ENCODE measurements around the gene GPR137B.

GPR137B gene

DNA sequence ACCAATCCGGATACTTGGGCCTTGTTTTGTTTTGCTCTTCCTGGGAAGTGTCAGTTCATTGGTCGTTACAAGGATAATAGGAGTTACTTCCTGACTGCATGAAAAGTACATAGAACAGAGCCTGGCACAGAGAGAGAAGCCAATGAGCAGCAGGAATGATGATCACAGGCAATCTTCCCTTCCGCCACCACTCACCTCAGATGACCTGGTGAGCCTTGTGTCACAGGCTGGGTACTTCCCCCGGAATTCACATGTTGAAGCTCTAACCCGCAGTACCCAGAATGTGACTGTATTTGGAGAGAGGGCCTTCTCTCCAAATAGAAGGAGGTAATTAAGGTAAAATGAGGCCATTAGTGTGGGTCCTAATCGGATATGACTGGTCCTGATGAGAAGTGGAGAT lies 18.8 kb upstream of the GPR137B start:
- Histone ChIP-seq H2AFZ (ENCODE audit: low read depth, low read length, severe bottlenecking) (no peak overlapping the region), H3K9me2 (replicated peaks; ENCODE audit: insufficient read depth, low read length) (no peaks in the 10 kb centered on the region), H4K20me1 (ENCODE audit: low read depth, low read length) (no peaks in the 10 kb centered on the region), H3K9ac (ENCODE audit: low read length) (no peak overlapping the region), H3K27me3 (ENCODE audit: low read length) (no peaks in the 10 kb centered on the region), H3F3A (ENCODE audit: insufficient read depth) (no peaks in the 10 kb centered on the region), H3K36me3 (ENCODE audit: low read length) (no peaks in the 10 kb centered on the region), H3K27ac (ENCODE audit: low read depth, low read length) (no peak overlapping the region), H3K79me2 (ENCODE audit: insufficient read depth, low read length) (no peaks in the 10 kb centered on the region), H3K4me3 (ENCODE audit: insufficient read depth, low read length, poor library complexity, severe bottlenecking) (no peak overlapping the region), H3K4me2 (ENCODE audit: low read depth, low read length, poor library complexity, severe bottlenecking) (no peak overlapping the region), H3K9me3 (ENCODE audit: insufficient read depth, low read length) (no peaks in the 10 kb centered on the region)
- no peak for TF ChIP-seq EZH2phosphoT487 (conservative IDR thresholded peaks at IDR 0.05; ENCODE audit: low read length)
- TF ChIP-seq, protein P1, sequence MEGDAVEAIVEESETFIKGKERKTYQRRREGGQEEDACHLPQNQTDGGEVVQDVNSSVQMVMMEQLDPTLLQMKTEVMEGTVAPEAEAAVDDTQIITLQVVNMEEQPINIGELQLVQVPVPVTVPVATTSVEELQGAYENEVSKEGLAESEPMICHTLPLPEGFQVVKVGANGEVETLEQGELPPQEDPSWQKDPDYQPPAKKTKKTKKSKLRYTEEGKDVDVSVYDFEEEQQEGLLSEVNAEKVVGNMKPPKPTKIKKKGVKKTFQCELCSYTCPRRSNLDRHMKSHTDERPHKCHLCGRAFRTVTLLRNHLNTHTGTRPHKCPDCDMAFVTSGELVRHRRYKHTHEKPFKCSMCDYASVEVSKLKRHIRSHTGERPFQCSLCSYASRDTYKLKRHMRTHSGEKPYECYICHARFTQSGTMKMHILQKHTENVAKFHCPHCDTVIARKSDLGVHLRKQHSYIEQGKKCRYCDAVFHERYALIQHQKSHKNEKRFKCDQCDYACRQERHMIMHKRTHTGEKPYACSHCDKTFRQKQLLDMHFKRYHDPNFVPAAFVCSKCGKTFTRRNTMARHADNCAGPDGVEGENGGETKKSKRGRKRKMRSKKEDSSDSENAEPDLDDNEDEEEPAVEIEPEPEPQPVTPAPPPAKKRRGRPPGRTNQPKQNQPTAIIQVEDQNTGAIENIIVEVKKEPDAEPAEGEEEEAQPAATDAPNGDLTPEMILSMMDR (IDR thresholded peaks at IDR 0.05; ENCODE audit: insufficient read depth, low read length, poor library complexity, severe bottlenecking): no peak

DNA sequence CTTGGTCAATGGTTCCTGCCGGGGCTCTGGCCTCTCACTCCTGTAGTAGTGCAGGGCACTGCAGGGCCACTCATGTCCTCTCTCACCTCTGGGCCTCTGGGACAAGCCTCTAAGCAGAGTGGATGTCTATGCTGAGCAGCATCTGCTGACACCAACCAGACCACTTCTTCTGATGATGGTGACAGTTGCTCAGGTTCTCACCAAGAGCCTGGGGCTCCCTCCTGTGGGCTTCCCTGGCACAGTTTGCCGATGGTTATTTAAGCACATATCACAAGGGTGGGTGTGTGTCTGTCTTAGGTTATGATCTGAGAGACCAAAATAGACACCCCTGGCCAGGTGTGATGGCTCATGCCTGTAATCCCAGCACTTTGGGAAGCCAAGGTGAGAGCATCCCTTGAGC lies 17.4 kb upstream of the GPR137B start:
- H3K27me3 ChIP-seq (ENCODE audit: low read length): no peaks in the 10 kb centered on the region
- no peaks in the 10 kb centered on the region for H3F3A ChIP-seq (ENCODE audit: insufficient read depth)
- H3K9ac ChIP-seq (ENCODE audit: low read length): no peak overlapping the region
- no peaks in the 10 kb centered on the region for H3K9me2 ChIP-seq (replicated peaks; ENCODE audit: insufficient read depth, low read length)
- H3K79me2 ChIP-seq (ENCODE audit: insufficient read depth, low read length): no peaks in the 10 kb centered on the region
- H3K4me2 ChIP-seq (ENCODE audit: low read depth, low read length, poor library complexity, severe bottlenecking): no peak overlapping the region
- H3K27ac ChIP-seq (ENCODE audit: low read depth, low read length): no peak overlapping the region
- no peaks in the 10 kb centered on the region for H4K20me1 ChIP-seq (ENCODE audit: low read depth, low read length)
- no peaks in the 10 kb centered on the region for H3K36me3 ChIP-seq (ENCODE audit: low read length)
- TF ChIP-seq, protein P1 (IDR thresholded peaks at IDR 0.05; ENCODE audit: insufficient read depth, low read length, poor library complexity, severe bottlenecking): no peak
- no peak for TF ChIP-seq EZH2phosphoT487 (conservative IDR thresholded peaks at IDR 0.05; ENCODE audit: low read length)
- H2AFZ ChIP-seq (ENCODE audit: low read depth, low read length, severe bottlenecking): no peak overlapping the region
- no peak overlapping the region for H3K4me3 ChIP-seq (ENCODE audit: insufficient read depth, low read length, poor library complexity, severe bottlenecking)
- no peaks in the 10 kb centered on the region for H3K9me3 ChIP-seq (ENCODE audit: insufficient read depth, low read length)

DNA sequence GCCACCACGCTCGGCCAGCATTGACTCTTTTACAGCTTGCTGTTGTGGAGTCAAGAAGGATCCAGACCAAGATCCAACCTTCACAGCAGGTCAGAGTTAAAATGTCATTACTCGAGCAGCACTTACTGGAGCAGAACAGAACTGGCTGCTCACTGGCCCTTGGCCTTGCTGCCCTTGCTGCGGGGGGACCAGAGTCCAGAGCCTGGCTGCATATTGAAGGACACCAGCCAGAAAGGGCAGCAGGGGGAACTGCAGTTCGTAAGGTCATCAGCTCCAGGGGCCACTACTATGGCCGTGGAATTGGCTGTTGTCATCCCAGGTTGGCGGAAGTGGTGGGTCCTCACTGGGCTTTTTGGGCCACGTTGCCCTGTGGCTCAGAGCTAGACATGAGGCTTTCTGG lies 15.3 kb upstream of the GPR137B start:
- Histone ChIP-seq H3K4me3 (ENCODE audit: insufficient read depth, low read length, poor library complexity, severe bottlenecking) (no peak overlapping the region), H4K20me1 (ENCODE audit: low read depth, low read length) (no peaks in the 10 kb centered on the region), H3K79me2 (ENCODE audit: insufficient read depth, low read length) (no peaks in the 10 kb centered on the region), H3K9ac (ENCODE audit: low read length) (no peak overlapping the region), H3F3A (ENCODE audit: insufficient read depth) (no peaks in the 10 kb centered on the region), H2AFZ (ENCODE audit: low read depth, low read length, severe bottlenecking) (no peak overlapping the region), H3K9me2 (replicated peaks; ENCODE audit: insufficient read depth, low read length) (no peaks in the 10 kb centered on the region), H3K9me3 (ENCODE audit: insufficient read depth, low read length) (no peaks in the 10 kb centered on the region), H3K27me3 (ENCODE audit: low read length) (no peaks in the 10 kb centered on the region), H3K27ac (ENCODE audit: low read depth, low read length) (no peak overlapping the region), H3K36me3 (ENCODE audit: low read length) (no peaks in the 10 kb centered on the region), H3K4me2 (ENCODE audit: low read depth, low read length, poor library complexity, severe bottlenecking) (no peak overlapping the region)
- no peak for TF ChIP-seq EZH2phosphoT487 (conservative IDR thresholded peaks at IDR 0.05; ENCODE audit: low read length)
- TF ChIP-seq, protein P1 (IDR thresholded peaks at IDR 0.05; ENCODE audit: insufficient read depth, low read length, poor library complexity, severe bottlenecking): no peak

Measured in SU-DHL-6 (cell line).